ENCODE results near the gene MRPL40. TPM values are rescaled to one million over a fixed set of nuclear protein-coding genes. Genes with fewer than 3 reads are reported as not detected.

MRPL40 gene
- total and polyA plus RNA-seq, 2 of the 13 experiments (the other 11 are each of a cell fraction or from before 2014, with no cell fraction given), result 42.7 to 79.7 TPM

GRCh38 chr22:19432133-19432851 is at the start of gene MRPL40 (continued):
- no peak for TF ChIP-seq ZSCAN22 (CRISPR knock-in tag; IDR thresholded peaks at IDR 0.05)
- no peak for TF ChIP-seq SUZ12 (IDR thresholded peaks at IDR 0.05; ENCODE audit: low read depth, low read length)
- peak; percentile 96 for TF ChIP-seq ZNF547 (CRISPR knock-in tag; IDR thresholded peaks at IDR 0.05)
- TF ChIP-seq FOXK1 (CRISPR knock-in tag; IDR thresholded peaks at IDR 0.05; ENCODE audit: borderline replicate concordance, low read depth), result peak; percentile 94
- peak; percentile 84; the same call in 1 of the 2 replicates for TF ChIP-seq ZNF703 (CRISPR knock-in tag; IDR thresholded peaks at IDR 0.05; ENCODE audit: borderline replicate concordance)
- no peak for TF ChIP-seq NFE2 (CRISPR knock-in tag; IDR thresholded peaks at IDR 0.05)
- no peak for TF ChIP-seq ZNF737 (CRISPR knock-in tag; IDR thresholded peaks at IDR 0.05; ENCODE audit: borderline replicate concordance)
- TF ChIP-seq SETDB1 (CRISPR knock-in tag; IDR thresholded peaks at IDR 0.05; ENCODE audit: borderline replicate concordance), result no peak
- TF ChIP-seq SKIL (CRISPR knock-in tag; IDR thresholded peaks at IDR 0.05; ENCODE audit: borderline replicate concordance), result 0 out of 2 replicates have a peak, but pooled peaks have one; percentile 69
- TF ChIP-seq KAT7 (CRISPR knock-in tag; IDR thresholded peaks at IDR 0.05; ENCODE audit: borderline replicate concordance), result peak; percentile 96
- TF ChIP-seq ZNF333 (CRISPR knock-in tag; IDR thresholded peaks at IDR 0.05; ENCODE audit: borderline replicate concordance), result peak; percentile 91; the same call in 1 of the 2 replicates
- peak; percentile 70 for TF ChIP-seq ZNF629 (CRISPR knock-in tag; conservative IDR thresholded peaks at IDR 0.05)
- peak; percentile 32; the same call in 1 of the 2 replicates for TF ChIP-seq ZBTB8A (CRISPR knock-in tag; IDR thresholded peaks at IDR 0.05; ENCODE audit: borderline replicate concordance, low read depth)
- TF ChIP-seq ZNF768 (CRISPR knock-in tag; IDR thresholded peaks at IDR 0.05), result peak; percentile 91
- peak; percentile 88; the same call in 1 of the 2 replicates for TF ChIP-seq ZNF337 (CRISPR knock-in tag; IDR thresholded peaks at IDR 0.05; ENCODE audit: borderline replicate concordance, low read depth)
- peak; percentile 64 for TF ChIP-seq ARID3A (IDR thresholded peaks at IDR 0.05; ENCODE audit: low read depth, low read length)
- no peak for TF ChIP-seq ZNF775 (CRISPR knock-in tag; IDR thresholded peaks at IDR 0.05; ENCODE audit: borderline replicate concordance)
- peak; percentile 82; the same call in 1 of the 2 replicates for TF ChIP-seq JDP2 (CRISPR knock-in tag; IDR thresholded peaks at IDR 0.05; ENCODE audit: borderline replicate concordance)
- no peak for TF ChIP-seq MTF1 (CRISPR knock-in tag; IDR thresholded peaks at IDR 0.05)
- TF ChIP-seq CREB3 (CRISPR knock-in tag; IDR thresholded peaks at IDR 0.05), result no peak
- peak; percentile 78; the same call in 1 of the 2 replicates for TF ChIP-seq ZNF704 (CRISPR knock-in tag; IDR thresholded peaks at IDR 0.05; ENCODE audit: borderline replicate concordance)
